Activated naive CD4-positive, alpha-beta T cell treated with anti-CD3 and anti-CD28 coated beads, Interleukin-2, amount 50 U/mL, for 24 hours (primary cell): ENCODE results near the gene ACVR1B.

Experiments
- H3K27ac Mint-ChIP-seq: one replicate; pipeline ENCODE4 v1.8.0; 2021; ENCODE audit warnings: mild to moderate bottlenecking, mixed read lengths
- H3K27me3 Mint-ChIP-seq: one replicate; pipeline ENCODE4 v1.8.0; 2021; ENCODE audit warnings: mixed read lengths
- H3K36me3 Mint-ChIP-seq: one replicate; pipeline ENCODE4 v1.8.0; 2021; ENCODE audit warnings: mixed read lengths
- H3K4me1 Mint-ChIP-seq: one replicate; pipeline ENCODE4 v1.8.0; 2021; ENCODE audit warnings: mixed read lengths
- H3K4me3 Mint-ChIP-seq: one replicate; pipeline ENCODE4 v1.8.0; 2021; ENCODE audit warnings: mild to moderate bottlenecking, mixed read lengths
- H3K9me3 Mint-ChIP-seq: one replicate; pipeline ENCODE4 v1.8.0; 2021; ENCODE audit warnings: mixed read lengths

Gene ACVR1B

DNA sequence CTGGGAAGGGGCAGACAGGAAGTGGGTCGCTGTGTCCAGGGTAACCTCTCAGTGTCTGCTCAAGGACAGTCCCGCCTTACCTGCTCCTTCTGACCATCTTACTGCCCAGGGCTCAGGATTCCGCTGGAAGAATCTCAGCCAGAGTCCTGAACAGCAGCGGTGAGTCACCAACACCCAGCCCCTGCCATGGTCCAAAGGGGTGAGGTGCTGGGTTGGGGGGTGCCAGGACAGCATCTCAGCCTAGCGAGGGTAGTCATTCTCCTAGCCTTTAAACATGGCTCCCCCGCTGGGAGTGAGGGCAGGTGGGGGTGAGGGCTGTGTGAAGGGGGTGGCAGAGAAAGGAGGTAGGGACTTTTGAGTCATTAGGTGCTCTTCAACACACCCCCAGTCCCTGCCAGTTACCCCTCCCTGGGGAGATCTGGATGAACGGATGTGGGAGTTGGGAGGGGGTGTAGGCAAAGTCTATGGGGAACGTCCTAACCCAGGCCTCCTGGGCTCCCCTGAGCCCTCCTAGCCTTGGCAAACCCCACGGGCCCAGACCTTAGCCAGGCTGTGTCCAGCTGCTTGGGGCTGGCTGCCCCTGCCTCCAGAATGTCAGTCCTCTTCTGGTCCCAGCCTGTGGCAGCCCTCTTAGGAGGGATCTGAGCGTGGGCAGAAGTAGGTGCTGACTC, 57.7 kb downstream of the ACVR1B start:
- Mint-ChIP-seq H3K4me3 (peak overlapping the region; percentile 90), H3K4me1 (peaks cover 23% of the 10 kb centered on the region), H3K36me3 (peaks cover 6% of the 10 kb centered on the region), H3K9me3 (no peaks in the 10 kb centered on the region), H3K27ac (no peak overlapping the region), H3K27me3 (no peaks in the 10 kb centered on the region)

DNA sequence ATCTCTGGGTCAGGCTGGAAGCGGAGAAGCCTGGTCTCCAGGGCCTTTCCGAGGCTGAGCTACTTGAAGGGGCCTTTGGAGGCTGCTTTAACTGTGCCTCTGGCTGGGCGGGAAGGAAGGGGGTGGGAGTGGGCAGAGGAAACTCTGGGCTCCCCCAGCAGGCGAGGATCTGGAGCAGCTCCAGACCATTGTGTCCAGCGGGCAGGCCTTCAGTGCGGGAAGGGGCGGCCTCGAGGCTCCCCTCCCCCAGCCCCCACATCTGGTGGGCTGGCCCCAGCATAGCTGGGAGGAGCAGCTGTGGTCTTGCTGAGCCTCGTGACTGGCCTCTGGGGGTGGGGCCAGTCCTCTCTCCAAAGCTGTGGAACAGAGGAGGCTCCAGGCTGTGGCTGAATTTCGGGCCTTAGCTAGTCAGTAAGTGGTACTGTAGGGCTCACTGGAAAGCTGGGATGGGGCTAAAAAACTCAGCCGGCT, 58.7 kb downstream of the ACVR1B start:
- H3K36me3 Mint-ChIP-seq, result peaks cover 6% of the 10 kb centered on the region
- H3K27ac Mint-ChIP-seq, result no peak overlapping the region
- H3K4me3 Mint-ChIP-seq, result no peak overlapping the region

DNA sequence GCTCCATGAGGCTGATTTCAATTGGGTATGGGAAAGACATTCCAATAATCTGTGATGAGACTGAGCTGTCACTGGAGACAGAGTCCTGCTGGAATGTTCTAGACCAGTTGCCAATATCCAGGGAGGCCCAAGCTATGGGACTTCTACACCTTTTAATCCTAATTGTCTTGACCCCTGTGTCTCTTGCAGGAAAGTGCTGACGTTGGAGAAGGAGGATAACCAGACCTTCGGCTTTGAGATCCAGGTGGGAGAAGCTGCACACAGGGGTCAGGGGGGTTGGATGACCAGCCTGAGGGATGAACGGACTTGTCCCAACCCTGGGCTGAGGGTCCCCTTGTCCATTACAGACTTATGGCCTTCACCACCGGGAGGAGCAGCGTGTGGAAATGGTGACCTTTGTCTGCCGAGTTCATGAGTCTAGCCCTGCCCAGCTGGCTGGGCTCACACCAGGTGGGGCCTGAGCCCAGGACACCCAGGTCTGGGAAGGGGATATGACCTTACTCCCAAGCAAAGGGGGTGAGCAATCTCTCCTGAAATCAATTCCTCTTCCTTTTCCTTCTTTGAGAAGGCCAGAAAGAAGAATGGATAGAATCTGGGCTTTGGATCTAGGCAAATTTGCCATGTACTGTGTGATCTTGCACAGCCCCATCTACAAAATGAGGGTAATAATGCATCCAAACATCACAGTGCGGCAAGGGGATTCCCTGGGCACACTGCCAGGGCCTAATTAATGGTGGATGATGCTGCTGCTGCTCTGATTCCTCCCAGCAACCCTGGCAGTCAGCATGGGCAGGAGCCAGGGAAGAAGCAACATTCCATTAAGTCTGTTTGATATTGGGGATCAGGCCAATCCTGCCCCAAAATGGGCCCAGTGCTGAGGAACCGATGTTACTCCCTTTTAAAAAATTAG, 59.4 kb downstream of the ACVR1B start:
- Mint-ChIP-seq H3K4me3 (no peak overlapping the region), H3K27me3 (no peaks in the 10 kb centered on the region), H3K9me3 (no peaks in the 10 kb centered on the region), H3K4me1 (peaks cover 16% of the 10 kb centered on the region), H3K36me3 (peaks cover 6% of the 10 kb centered on the region), H3K27ac (no peak overlapping the region)

More for the DNA sequence above, 58.7 kb downstream of the ACVR1B start:
- Mint-ChIP-seq H3K9me3 (no peaks in the 10 kb centered on the region), H3K27me3 (no peaks in the 10 kb centered on the region), H3K4me1 (peaks cover 23% of the 10 kb centered on the region)

DNA sequence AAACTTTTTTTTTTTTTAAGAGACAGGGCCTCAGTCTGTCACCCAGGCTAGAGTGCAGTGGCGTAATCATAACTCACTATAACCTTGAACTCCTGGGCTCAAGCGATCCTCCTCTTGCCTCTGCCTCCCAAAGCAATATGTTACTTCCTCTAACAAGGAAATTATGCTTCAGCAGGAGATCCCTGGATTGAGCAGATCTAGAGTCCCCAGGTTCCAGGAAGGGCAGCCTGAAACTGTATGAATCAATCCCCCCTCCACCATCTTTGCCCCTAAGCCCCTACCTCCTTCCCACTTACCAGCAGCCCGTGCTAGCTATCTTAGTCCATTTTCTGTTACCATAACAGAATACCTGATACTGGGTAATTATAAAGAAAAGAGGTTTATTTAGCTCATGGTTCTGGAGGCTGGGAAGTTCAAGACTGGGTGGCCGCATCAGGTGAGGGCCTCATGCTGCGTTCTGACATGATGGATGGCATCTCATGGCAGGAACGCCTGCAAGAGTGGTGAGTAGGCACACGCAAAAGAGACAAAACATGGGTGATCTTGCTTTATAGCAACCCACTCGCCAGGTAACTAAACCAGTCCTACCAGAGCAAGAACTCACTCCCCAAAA, 60.2 kb downstream of the ACVR1B start:
- no peaks in the 10 kb centered on the region for H3K9me3 Mint-ChIP-seq
- peaks cover 6% of the 10 kb centered on the region for H3K36me3 Mint-ChIP-seq
- H3K4me1 Mint-ChIP-seq, result peaks cover 11% of the 10 kb centered on the region
- no peaks in the 10 kb centered on the region for H3K27me3 Mint-ChIP-seq
- H3K27ac Mint-ChIP-seq, result no peak overlapping the region
- H3K4me3 Mint-ChIP-seq, result no peak overlapping the region

DNA sequence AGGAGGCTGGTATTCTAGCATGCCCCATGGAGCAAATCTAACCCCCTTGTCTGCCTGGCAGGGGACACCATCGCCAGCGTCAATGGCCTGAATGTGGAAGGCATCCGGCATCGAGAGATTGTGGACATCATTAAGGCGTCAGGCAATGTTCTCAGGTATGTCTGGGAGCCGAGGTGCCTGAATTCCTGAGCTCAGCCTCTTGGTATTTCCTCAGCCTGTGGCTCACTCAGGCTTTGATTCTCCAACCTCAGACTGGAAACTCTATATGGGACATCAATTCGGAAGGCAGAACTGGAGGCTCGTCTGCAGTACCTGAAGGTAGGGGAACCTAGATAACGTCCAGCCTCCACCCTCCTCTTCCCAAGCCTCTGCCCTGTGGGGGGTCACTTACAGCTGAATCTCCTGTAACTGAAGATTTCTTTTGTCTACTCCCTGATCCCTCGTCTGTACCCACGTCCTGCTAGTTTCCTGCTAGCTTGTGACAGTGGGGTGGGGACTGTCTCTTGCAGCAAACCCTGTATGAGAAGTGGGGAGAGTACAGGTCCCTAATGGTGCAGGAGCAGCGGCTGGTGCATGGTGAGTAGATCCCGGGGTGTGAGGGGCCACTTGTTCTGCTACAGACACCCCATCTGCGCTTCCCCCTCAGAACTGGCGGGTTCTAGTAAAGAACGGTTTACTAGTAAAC, 62.3 kb downstream of the ACVR1B start:
- no peak overlapping the region for H3K4me3 Mint-ChIP-seq
- H3K9me3 Mint-ChIP-seq, result no peaks in the 10 kb centered on the region
- no peaks in the 10 kb centered on the region for H3K27me3 Mint-ChIP-seq
- H3K36me3 Mint-ChIP-seq, result peaks cover 6% of the 10 kb centered on the region
- H3K4me1 Mint-ChIP-seq, result peaks cover 2% of the 10 kb centered on the region
- H3K27ac Mint-ChIP-seq, result no peak overlapping the region

DNA sequence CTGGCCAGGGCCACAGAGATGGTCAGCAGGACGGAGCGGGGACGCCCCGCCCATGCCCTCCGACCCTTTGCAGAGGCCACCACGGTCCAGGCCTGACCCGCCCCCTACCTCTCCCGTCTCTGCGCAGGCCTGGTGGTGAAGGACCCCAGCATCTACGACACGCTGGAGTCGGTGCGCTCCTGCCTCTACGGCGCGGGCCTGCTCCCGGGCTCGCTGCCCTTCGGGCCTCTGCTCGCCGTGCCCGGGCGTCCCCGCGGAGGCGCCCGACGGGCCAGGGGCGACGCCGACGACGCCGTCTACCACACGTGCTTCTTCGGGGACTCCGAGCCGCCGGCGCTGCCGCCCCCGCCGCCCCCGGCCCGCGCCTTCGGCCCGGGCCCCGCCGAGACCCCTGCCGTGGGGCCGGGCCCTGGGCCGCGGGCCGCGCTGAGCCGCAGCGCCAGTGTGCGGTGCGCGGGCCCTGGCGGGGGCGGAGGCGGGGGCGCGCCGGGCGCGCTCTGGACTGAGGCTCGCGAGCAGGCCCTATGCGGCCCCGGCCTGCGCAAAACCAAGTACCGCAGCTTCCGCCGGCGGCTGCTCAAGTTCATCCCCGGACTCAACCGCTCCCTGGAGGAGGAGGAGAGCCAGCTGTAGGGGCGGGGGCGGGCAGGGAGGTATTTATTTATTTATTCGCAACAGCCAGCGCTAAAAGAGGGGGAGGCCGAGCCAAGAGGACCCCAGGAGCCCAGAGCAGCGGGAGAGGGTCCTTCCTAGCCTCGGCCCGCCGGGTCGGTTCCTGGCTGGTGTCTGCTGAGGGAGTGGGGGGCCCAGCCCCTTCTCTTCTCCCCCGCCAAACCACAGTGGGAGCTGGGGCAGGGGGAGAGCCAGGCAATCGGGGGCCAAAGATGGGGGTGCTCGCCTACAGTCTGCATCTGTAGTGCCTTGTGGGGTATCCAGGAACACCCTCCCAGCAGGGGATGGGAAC, 63.4 kb downstream of the ACVR1B start:
- H3K27me3 Mint-ChIP-seq, result no peaks in the 10 kb centered on the region
- H3K9me3 Mint-ChIP-seq, result no peaks in the 10 kb centered on the region
- no peak overlapping the region for H3K27ac Mint-ChIP-seq
- peaks cover 6% of the 10 kb centered on the region for H3K36me3 Mint-ChIP-seq
- no peak overlapping the region for H3K4me3 Mint-ChIP-seq
- no peaks in the 10 kb centered on the region for H3K4me1 Mint-ChIP-seq

DNA sequence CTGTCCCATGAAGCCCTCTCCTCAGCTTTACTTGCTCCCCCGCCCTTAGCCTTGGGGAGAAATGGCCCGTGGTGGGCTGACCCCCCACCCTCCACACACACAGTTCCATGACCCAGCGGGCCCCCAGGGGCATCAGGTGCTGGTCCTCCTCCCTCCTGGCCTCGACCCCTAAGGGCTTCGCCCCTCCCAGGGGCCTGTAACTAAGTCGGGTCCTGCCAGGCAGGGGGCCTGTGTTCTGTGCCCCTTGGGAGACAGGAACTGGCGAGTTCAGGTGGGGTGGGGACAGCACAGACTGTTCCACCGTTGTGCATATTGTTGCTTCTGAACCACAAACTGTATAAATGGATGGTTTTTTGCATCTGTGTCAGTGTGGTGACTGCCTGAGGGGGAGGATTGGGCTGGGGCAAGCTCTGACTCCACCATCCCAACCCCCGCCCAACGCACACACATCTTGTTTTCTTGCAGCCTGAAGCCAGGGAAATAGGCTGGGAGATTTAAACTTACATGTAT, 64.1 kb downstream of the ACVR1B start:
- no peaks in the 10 kb centered on the region for H3K27me3 Mint-ChIP-seq
- no peak overlapping the region for H3K4me3 Mint-ChIP-seq

DNA sequence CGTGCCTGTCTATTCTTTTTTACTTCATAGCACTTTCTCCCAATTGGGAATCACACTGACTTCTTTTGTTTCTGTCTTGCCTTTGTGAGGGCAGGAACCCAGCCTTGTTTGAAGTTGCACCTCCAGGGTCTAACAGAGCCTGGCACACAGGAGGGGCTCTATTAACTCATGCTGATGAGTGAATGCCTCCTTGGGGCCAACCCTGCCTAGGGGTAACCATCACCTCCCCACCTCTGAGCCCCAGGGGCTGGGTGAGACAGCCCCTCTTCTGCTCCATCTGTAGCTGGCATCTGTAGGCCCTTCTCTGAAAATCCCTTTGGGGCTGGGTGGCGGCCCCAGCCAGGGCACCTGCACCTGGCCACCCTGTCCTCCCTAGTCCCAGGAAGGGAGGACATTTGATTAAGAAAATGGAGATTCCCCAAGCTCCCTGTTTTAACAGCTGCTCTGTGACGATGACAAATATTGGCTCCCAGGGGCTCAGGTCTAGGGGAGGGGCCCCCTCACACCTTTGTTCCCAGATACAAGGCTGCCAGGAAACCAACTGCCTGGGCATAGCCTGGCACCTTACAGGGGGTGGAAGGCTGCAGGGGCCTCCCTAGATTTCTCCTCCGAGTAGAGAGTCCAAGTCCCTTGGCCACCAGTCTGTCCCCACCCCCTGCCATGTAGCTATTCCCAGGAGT, 67.1 kb downstream of the ACVR1B start:
- Mint-ChIP-seq H3K4me3 (no peak overlapping the region), H3K27ac (no peak overlapping the region), H3K27me3 (no peaks in the 10 kb centered on the region), H3K4me1 (peaks cover 19% of the 10 kb centered on the region), H3K9me3 (no peaks in the 10 kb centered on the region), H3K36me3 (no peaks in the 10 kb centered on the region)

More for the DNA sequence above, 64.1 kb downstream of the ACVR1B start:
- H3K9me3 Mint-ChIP-seq, result no peaks in the 10 kb centered on the region
- peaks cover 6% of the 10 kb centered on the region for H3K36me3 Mint-ChIP-seq
- no peak overlapping the region for H3K27ac Mint-ChIP-seq
- peaks cover 7% of the 10 kb centered on the region for H3K4me1 Mint-ChIP-seq

DNA sequence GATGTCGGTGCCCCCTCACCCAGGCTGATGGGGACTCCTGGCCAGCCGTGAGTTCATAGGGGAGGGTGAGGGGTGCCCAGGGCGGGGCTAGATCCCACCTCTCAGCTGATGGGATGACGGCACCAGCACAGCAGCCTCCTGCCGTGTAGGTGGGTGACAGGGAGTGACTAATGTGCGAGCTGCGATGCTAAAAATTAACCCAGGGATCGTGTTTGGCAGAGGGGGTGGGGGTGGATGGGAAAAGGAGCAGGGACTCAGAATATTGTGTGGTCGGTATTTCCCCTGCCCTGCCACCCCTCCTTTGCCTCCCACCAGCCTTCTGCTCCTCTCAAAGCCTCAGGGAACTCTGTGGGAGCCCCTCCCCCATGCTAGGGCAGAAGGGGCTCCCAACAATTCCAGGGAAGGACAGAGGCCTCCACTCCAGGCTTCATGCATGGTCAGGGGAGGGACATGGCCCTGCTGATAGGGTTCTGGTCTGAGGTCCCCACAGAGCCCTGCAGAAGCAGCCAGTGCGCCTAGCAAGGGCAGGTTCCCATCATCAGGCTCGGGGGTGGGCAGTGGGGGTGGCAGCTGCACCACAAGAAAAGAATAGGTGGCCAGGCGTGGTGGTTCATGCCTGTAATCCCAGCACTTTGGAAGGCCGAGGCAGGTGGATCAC, 67.7 kb downstream of the ACVR1B start:
- no peak overlapping the region for H3K4me3 Mint-ChIP-seq
- H3K9me3 Mint-ChIP-seq, result no peaks in the 10 kb centered on the region
- no peak overlapping the region for H3K27ac Mint-ChIP-seq
- no peaks in the 10 kb centered on the region for H3K27me3 Mint-ChIP-seq
- peaks cover 25% of the 10 kb centered on the region for H3K4me1 Mint-ChIP-seq
- no peaks in the 10 kb centered on the region for H3K36me3 Mint-ChIP-seq

DNA sequence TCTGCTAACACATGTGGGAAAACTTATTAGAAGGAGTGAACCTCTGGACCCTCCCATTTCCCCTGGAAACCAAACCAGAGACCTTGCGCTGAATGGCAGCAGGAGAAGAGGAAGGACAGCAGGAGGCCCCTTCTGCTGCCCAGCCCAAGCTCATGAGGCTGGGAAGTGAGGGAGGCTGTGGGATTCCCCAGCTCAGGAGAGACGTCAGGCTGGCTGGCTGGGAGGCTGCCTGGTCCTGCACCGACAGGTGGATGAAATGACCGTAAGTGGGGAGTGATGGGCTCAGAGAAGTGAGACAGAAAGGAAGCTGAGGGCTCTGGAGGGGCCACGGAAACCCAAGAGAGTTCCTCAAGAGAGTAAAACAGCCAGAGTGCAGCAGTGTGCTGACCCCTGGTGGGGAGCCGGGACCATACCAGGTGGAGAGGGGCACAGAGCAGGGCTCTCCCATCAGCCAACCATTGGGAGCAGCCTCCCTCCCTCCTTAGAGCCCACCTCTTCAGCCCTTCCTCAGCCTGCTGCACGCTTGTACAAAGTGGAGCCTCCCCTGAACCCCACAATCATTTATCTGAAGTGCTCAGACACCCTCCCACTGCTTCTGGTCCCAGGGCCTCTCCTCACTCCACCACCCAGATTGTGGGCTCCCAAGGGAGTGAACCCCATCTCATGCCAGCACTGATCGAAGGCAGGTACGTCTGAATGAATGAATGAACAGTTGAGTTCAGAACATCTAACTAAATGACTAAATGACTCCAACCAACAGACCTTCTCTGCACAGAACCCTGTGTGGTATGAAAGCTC, 69.2 kb downstream of the ACVR1B start:
- H3K27me3 Mint-ChIP-seq, result no peaks in the 10 kb centered on the region
- peaks cover 38% of the 10 kb centered on the region for H3K4me1 Mint-ChIP-seq
- H3K4me3 Mint-ChIP-seq, result no peak overlapping the region
- H3K36me3 Mint-ChIP-seq, result no peaks in the 10 kb centered on the region
- H3K9me3 Mint-ChIP-seq, result no peaks in the 10 kb centered on the region
- peak overlapping the region; percentile 52 for H3K27ac Mint-ChIP-seq

DNA sequence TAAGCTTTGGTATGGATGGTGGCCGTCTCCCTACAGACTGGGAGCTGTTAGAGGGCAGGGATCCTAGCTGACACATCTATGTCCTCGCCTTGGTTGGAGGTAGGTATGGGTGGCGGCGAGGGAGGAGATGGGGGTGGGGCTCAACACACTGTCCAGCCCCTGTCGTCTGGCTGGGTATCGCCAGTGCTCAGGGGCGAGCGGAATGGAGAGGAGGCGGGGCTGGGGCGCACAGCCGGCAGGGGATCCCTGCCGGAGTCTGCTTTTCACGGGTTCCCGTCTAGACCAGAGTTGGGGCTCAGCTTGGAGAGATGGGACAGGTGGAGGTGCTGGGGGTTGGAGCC, 71.3 kb downstream of the ACVR1B start:
- Mint-ChIP-seq H3K27ac (no peak overlapping the region), H3K4me3 (peak overlapping the region; percentile 65), H3K27me3 (no peaks in the 10 kb centered on the region), H3K36me3 (no peaks in the 10 kb centered on the region), H3K4me1 (peaks cover 42% of the 10 kb centered on the region), H3K9me3 (no peaks in the 10 kb centered on the region)

DNA sequence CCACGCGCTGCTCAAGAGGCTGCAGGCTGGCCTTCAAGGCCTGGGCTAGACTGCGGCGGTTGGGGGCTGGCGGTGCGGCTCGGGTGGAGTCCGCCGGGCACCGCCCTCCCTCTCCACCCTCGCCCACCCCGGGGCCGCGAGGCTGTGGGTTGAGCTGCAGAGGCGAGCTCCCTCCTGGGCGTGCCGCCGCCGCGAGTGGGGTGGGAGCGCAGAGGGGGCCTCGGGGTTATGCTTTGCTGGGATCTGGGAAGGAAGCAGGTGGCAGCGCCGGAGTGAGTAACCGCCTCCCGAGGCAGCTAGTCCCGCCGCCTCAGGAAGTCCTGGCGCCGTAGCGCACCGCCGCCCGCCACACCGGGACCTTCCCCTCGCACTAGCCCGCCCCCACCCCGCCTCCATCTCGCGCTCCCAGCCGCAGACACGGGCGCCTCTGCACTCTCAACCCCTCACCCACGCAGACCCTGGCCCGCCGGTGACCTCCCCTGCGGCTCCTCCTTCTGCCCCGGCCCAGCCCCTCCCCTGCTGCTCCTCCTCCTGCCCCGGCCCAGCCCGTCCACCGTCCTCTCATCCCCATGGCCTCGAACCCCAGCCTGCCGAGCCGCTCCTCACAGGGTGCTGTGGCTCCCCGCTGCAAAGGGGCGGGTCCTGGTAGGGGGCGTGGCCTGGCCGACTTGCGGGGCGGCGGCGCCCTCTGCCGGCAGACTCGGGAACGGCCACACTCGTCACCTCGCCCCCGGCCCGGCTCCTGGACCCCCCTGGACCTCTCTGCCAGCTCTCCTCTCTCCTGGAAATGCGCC, 71.9 kb downstream of the ACVR1B start:
- no peaks in the 10 kb centered on the region for H3K36me3 Mint-ChIP-seq
- peak overlapping the region; percentile 87 for H3K4me3 Mint-ChIP-seq
- peak overlapping the region; percentile 52 for H3K27ac Mint-ChIP-seq
- H3K9me3 Mint-ChIP-seq, result no peaks in the 10 kb centered on the region
- H3K27me3 Mint-ChIP-seq, result no peaks in the 10 kb centered on the region
- H3K4me1 Mint-ChIP-seq, result peaks cover 42% of the 10 kb centered on the region
